ENCODE data around the gene ATXN7L1.

Gene ATXN7L1

DNA sequence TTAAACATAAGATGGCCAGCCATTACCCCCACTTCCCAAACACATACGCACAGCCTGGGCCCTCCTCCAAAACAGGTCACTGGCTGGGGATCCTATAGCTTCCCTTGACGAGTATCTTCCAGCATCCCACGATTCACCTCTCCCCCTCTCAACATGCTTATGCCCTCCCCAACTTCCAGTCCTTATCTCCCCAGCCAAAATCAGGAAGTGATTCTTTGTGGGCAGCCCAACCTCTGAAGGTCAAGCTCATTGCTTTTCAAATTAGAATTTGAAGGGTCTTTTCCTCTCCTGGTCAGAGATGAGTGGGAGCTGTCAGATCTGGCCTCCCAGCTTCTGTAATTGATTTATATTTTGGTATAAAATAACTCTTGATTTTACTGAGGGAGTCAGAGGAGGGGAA lies 133.6 kb downstream of the ATXN7L1 start:
- Histone ChIP-seq H3K36me3 (ENCODE audit: insufficient read depth, low read length) (no peaks in the 10 kb centered on the region), H2AFZ (ENCODE audit: low read length, unreplicated experiment) (no peak overlapping the region)

DNA sequence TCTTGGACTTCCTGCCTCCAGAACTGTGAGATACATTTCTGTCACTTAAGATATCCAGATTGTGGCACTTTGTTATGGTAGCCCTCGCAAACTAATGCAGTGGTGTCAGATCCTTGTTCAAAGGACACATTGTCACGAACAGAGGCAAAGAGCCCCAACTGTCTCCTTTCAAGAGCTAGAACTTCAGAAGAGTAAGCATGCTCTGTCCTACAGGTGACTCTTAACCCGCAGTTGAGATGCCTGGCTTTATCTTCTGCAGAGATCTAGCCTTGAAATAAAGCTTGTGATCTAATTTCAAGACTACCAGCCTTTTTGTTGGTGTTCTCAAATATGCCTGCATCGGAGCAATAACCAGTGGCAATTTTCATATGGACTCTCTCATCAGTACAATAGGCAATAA lies 134.4 kb downstream of the ATXN7L1 start:
- Histone ChIP-seq H3K27me3 (ENCODE audit: insufficient read depth, low read length) (no peaks in the 10 kb centered on the region), H3K79me2 (ENCODE audit: control insufficient read depth, insufficient read depth, low read length, unreplicated experiment) (no peaks in the 10 kb centered on the region), H3K36me3 (ENCODE audit: insufficient read depth, low read length) (no peaks in the 10 kb centered on the region), H3K4me1 (ENCODE audit: control insufficient read depth, insufficient read depth, low read length, unreplicated experiment) (no peaks in the 10 kb centered on the region), H2AFZ (ENCODE audit: low read length, unreplicated experiment) (no peak overlapping the region), H3K27ac (ENCODE audit: low read depth, low read length) (no peak overlapping the region), H3K4me3 (ENCODE audit: low read depth, low read length) (no peak overlapping the region)

More for the DNA sequence above, 133.6 kb downstream of the ATXN7L1 start:
- Histone ChIP-seq H3K4me3 (ENCODE audit: low read depth, low read length) (no peak overlapping the region), H3K79me2 (ENCODE audit: control insufficient read depth, insufficient read depth, low read length, unreplicated experiment) (no peaks in the 10 kb centered on the region), H3K27ac (ENCODE audit: low read depth, low read length) (no peak overlapping the region), H3K27me3 (ENCODE audit: insufficient read depth, low read length) (no peaks in the 10 kb centered on the region), H3K4me1 (ENCODE audit: control insufficient read depth, insufficient read depth, low read length, unreplicated experiment) (no peaks in the 10 kb centered on the region)

- no peaks in the 10 kb centered on the region for H3K27me3 ChIP-seq (ENCODE audit: insufficient read depth, low read length)
- H2AFZ ChIP-seq (ENCODE audit: low read length, unreplicated experiment), result no peak overlapping the region
- H3K4me1 ChIP-seq (ENCODE audit: control insufficient read depth, insufficient read depth, low read length, unreplicated experiment), result no peaks in the 10 kb centered on the region
- no peaks in the 10 kb centered on the region for H3K79me2 ChIP-seq (ENCODE audit: control insufficient read depth, insufficient read depth, low read length, unreplicated experiment)
- H3K4me3 ChIP-seq (ENCODE audit: low read depth, low read length), result no peak overlapping the region
- H3K27ac ChIP-seq (ENCODE audit: low read depth, low read length), result no peak overlapping the region
- H3K36me3 ChIP-seq (ENCODE audit: insufficient read depth, low read length), result no peaks in the 10 kb centered on the region
These were observed 138.3 kb downstream of the ATXN7L1 start for GRCh38 chr7:105738133-105738532.

DNA sequence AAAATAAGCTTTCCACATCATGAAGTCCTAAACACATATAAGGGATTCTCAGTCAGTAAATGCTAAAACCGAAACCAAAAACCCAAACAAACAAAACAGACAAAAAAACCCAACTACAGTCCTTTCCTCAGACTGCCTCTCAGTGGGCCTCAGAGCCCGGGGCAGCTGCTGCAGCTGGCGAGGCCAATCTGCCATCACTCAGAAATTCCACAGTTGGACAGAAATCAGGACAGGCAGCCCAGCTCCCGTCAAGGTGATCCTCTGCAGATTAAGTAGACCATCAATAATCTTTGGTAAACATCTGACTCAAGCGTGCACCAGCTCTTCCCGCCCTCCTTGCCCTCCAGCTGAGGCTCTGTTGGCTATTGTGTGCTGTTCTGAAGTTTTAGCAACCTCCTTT lies 142.2 kb downstream of the ATXN7L1 start:
- Histone ChIP-seq H3K4me3 (ENCODE audit: low read depth, low read length) (no peak overlapping the region), H3K27me3 (ENCODE audit: insufficient read depth, low read length) (no peaks in the 10 kb centered on the region), H3K4me1 (ENCODE audit: control insufficient read depth, insufficient read depth, low read length, unreplicated experiment) (no peaks in the 10 kb centered on the region), H2AFZ (ENCODE audit: low read length, unreplicated experiment) (no peak overlapping the region), H3K36me3 (ENCODE audit: insufficient read depth, low read length) (no peaks in the 10 kb centered on the region), H3K79me2 (ENCODE audit: control insufficient read depth, insufficient read depth, low read length, unreplicated experiment) (no peaks in the 10 kb centered on the region), H3K27ac (ENCODE audit: low read depth, low read length) (no peak overlapping the region)

GRCh38 chr7:105731042-105731441 lies 145.4 kb downstream of the ATXN7L1 start:
- Histone ChIP-seq H3K4me3 (ENCODE audit: low read depth, low read length) (no peak overlapping the region), H3K27me3 (ENCODE audit: insufficient read depth, low read length) (no peaks in the 10 kb centered on the region), H3K27ac (ENCODE audit: low read depth, low read length) (no peak overlapping the region), H3K36me3 (ENCODE audit: insufficient read depth, low read length) (no peaks in the 10 kb centered on the region), H2AFZ (ENCODE audit: low read length, unreplicated experiment) (no peak overlapping the region), H3K79me2 (ENCODE audit: control insufficient read depth, insufficient read depth, low read length, unreplicated experiment) (no peaks in the 10 kb centered on the region), H3K4me1 (ENCODE audit: control insufficient read depth, insufficient read depth, low read length, unreplicated experiment) (no peaks in the 10 kb centered on the region)

DNA sequence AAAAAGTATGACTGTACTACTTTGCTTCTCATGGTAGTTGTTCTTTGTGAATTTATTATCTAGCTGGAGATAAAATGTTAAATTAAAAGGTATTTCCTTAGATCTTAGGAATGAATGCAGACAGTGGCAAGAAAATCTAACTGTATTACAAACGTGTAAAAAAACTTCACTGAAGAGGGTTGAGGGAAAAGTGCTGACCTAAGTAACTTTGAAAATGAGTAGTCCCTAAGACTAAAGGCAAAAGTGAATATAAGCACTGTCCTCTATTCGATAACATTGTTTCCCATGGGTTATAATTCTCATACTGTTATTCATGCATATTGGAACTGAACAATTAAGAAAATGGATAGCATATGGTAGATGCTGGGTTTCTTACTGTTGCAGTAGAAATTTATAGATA lies 148.4 kb downstream of the ATXN7L1 start:
- Histone ChIP-seq H3K79me2 (ENCODE audit: control insufficient read depth, insufficient read depth, low read length, unreplicated experiment) (no peaks in the 10 kb centered on the region), H2AFZ (ENCODE audit: low read length, unreplicated experiment) (no peak overlapping the region), H3K4me3 (ENCODE audit: low read depth, low read length) (no peak overlapping the region), H3K27me3 (ENCODE audit: insufficient read depth, low read length) (no peaks in the 10 kb centered on the region), H3K27ac (ENCODE audit: low read depth, low read length) (no peak overlapping the region), H3K36me3 (ENCODE audit: insufficient read depth, low read length) (no peaks in the 10 kb centered on the region), H3K4me1 (ENCODE audit: control insufficient read depth, insufficient read depth, low read length, unreplicated experiment) (no peaks in the 10 kb centered on the region)

- H3K79me2 ChIP-seq (ENCODE audit: control insufficient read depth, insufficient read depth, low read length, unreplicated experiment), result no peaks in the 10 kb centered on the region
- no peak overlapping the region for H2AFZ ChIP-seq (ENCODE audit: low read length, unreplicated experiment)
- no peaks in the 10 kb centered on the region for H3K4me1 ChIP-seq (ENCODE audit: control insufficient read depth, insufficient read depth, low read length, unreplicated experiment)
- no peak overlapping the region for H3K4me3 ChIP-seq (ENCODE audit: low read depth, low read length)
- H3K27ac ChIP-seq (ENCODE audit: low read depth, low read length), result no peak overlapping the region
- H3K36me3 ChIP-seq (ENCODE audit: insufficient read depth, low read length), result no peaks in the 10 kb centered on the region
- H3K27me3 ChIP-seq (ENCODE audit: insufficient read depth, low read length), result no peaks in the 10 kb centered on the region
These were observed 151.7 kb downstream of the ATXN7L1 start for GRCh38 chr7:105724688-105725087.

- Histone ChIP-seq H3K4me1 (ENCODE audit: control insufficient read depth, insufficient read depth, low read length, unreplicated experiment) (no peaks in the 10 kb centered on the region), H3K4me3 (ENCODE audit: low read depth, low read length) (no peak overlapping the region), H3K79me2 (ENCODE audit: control insufficient read depth, insufficient read depth, low read length, unreplicated experiment) (no peaks in the 10 kb centered on the region), H3K36me3 (ENCODE audit: insufficient read depth, low read length) (no peaks in the 10 kb centered on the region), H3K27ac (ENCODE audit: low read depth, low read length) (no peak overlapping the region), H3K27me3 (ENCODE audit: insufficient read depth, low read length) (no peaks in the 10 kb centered on the region), H2AFZ (ENCODE audit: low read length, unreplicated experiment) (no peak overlapping the region)
These were observed 152.8 kb downstream of the ATXN7L1 start for GRCh38 chr7:105723572-105723971.

DNA sequence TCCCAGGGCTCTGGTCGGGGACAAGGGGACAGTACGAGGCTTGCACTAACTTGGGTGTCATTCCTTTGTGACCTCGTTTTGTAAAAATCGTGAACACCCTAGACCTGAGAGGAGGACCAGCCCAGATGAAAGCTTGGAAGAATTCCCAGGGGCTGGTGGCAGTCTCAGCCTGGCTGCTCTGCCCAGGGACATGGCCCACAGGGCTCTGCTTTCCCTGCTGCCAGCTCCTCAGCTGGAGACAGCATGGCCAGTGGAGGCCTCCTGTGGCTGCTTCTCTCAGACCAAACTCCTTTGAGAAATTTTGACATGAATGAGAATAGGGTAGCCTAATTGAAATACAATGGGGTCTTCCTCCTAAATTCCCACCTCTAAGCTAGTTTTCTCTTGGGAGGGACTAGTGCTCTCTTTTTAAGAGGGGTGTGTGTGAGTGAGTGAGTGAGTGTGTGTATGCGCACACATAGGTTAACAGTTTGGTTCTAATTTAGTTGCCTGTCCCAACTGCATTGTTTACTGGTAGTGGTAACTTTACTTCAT lies 154.8 kb downstream of the ATXN7L1 start:
- no peaks in the 10 kb centered on the region for H3K79me2 ChIP-seq (ENCODE audit: control insufficient read depth, insufficient read depth, low read length, unreplicated experiment)
- H3K4me1 ChIP-seq (ENCODE audit: control insufficient read depth, insufficient read depth, low read length, unreplicated experiment), result no peaks in the 10 kb centered on the region
- no peaks in the 10 kb centered on the region for H3K36me3 ChIP-seq (ENCODE audit: insufficient read depth, low read length)
- no peak overlapping the region for H3K4me3 ChIP-seq (ENCODE audit: low read depth, low read length)
- no peak overlapping the region for H3K27ac ChIP-seq (ENCODE audit: low read depth, low read length)
- H2AFZ ChIP-seq (ENCODE audit: low read length, unreplicated experiment), result no peak overlapping the region
- no peaks in the 10 kb centered on the region for H3K27me3 ChIP-seq (ENCODE audit: insufficient read depth, low read length)

DNA sequence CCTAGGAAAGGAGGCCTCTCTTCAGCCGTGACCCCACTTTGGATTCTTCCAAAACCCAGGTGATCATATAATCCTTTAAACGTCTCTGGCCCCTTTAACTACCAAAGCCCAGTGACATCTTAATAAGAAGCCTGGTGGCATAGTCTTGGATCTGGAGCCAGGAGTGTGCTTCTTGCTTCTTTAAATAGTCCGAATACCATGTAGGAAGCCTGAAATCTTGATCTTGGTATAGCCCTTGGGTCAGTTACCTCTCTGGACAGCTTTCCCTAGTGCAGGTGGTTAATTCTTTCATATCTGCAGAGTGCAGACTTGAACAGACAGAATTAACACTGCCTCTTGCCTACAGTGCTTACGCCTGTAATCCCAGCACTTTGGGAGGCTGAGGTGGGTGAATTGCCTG lies 156.5 kb downstream of the ATXN7L1 start:
- no peaks in the 10 kb centered on the region for H3K27me3 ChIP-seq (ENCODE audit: insufficient read depth, low read length)
- H3K36me3 ChIP-seq (ENCODE audit: insufficient read depth, low read length), result no peaks in the 10 kb centered on the region
- H3K27ac ChIP-seq (ENCODE audit: low read depth, low read length), result no peak overlapping the region

DNA sequence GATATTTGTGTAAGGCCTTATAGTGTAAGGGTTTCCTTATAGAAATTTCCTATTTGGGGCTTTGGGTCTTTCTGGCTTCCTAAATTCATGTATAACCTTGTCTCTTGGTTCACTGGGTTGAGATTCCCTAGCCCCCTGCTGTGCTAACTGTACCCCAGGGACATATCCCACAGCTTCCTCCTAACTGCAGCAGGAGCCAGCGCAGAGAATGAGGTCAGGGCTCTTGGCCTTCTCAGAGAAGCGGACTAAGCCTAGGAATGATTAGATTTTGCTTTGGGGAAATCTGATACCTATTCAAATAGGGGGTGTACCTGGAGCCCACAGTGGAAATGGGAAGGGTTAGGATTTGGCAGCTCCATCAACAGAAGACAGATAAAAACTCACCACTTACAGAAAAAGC lies 157.0 kb downstream of the ATXN7L1 start:
- Histone ChIP-seq H3K36me3 (ENCODE audit: insufficient read depth, low read length) (no peaks in the 10 kb centered on the region), H3K27ac (ENCODE audit: low read depth, low read length) (no peak overlapping the region), H3K79me2 (ENCODE audit: control insufficient read depth, insufficient read depth, low read length, unreplicated experiment) (no peaks in the 10 kb centered on the region), H3K4me3 (ENCODE audit: low read depth, low read length) (no peak overlapping the region), H2AFZ (ENCODE audit: low read length, unreplicated experiment) (no peak overlapping the region), H3K27me3 (ENCODE audit: insufficient read depth, low read length) (no peaks in the 10 kb centered on the region), H3K4me1 (ENCODE audit: control insufficient read depth, insufficient read depth, low read length, unreplicated experiment) (peaks cover under 1% of the 10 kb centered on the region)

More for the DNA sequence above, 156.5 kb downstream of the ATXN7L1 start:
- H3K79me2 ChIP-seq (ENCODE audit: control insufficient read depth, insufficient read depth, low read length, unreplicated experiment), result no peaks in the 10 kb centered on the region
- H2AFZ ChIP-seq (ENCODE audit: low read length, unreplicated experiment), result no peak overlapping the region
- H3K4me1 ChIP-seq (ENCODE audit: control insufficient read depth, insufficient read depth, low read length, unreplicated experiment), result no peaks in the 10 kb centered on the region
- no peak overlapping the region for H3K4me3 ChIP-seq (ENCODE audit: low read depth, low read length)

All from ACC112 (cell line).